WTC11 (cell line): ENCODE measurements around the gene KRTAP20-4. TPM values are rescaled to one million over a fixed set of nuclear protein-coding genes. Genes with fewer than 3 reads are reported as not detected.

Experiments used
- ATAC-seq: fragments of 200-7000 bp; cut with Tn5 transposase; 2 replicates; pipeline ENCODE4 v1.10.0; 2021; ENCODE audit warnings: mild to moderate bottlenecking, moderate library complexity
- Bru-seq: library from RNA; stranded (reverse); fragments of 400-500 nt; gene quantifications from one replicate; lab custom pipeline; 2021; lab: Mats Ljungman, UMichigan
- CTCF ChIA-PET: fragments of 300-600 bp; sonication (Branson Sonifier 250); formaldehyde crosslinking; loops from one replicate; lab custom pipeline; 2021; ENCODE audit warnings: antibody characterized with exemption; lab: Charles Lee
- POLR2A ChIA-PET: fragments of 350-600 bp; sonication (Branson Sonifier 250); formaldehyde crosslinking; loops from one replicate; lab custom pipeline; 2021; ENCODE audit warnings: antibody characterized with exemption; lab: Charles Lee
- DNase-seq: peaks from one replicate; pipeline ENCODE4 v3.0.0; 2021; ENCODE audit warnings: low spot score
- H3K27ac Mint-ChIP-seq: 2 replicates; pipeline ENCODE4 v1.8.0; 2021; ENCODE audit warnings: mixed read lengths
- H3K27me3 Mint-ChIP-seq: 2 replicates; pipeline ENCODE4 v1.8.0; 2021; ENCODE audit warnings: low read depth, mild to moderate bottlenecking, moderate library complexity, mixed read lengths
- H3K36me3 Mint-ChIP-seq: 2 replicates; pipeline ENCODE4 v1.8.0; 2021; ENCODE audit warnings: mixed read lengths
- H3K4me1 Mint-ChIP-seq: 2 replicates; pipeline ENCODE4 v1.8.0; 2022; ENCODE audit warnings: mixed read lengths
- H3K4me3 Mint-ChIP-seq: 2 replicates; pipeline ENCODE4 v1.8.0; 2021; ENCODE audit warnings: mild to moderate bottlenecking, moderate library complexity, mixed read lengths
- H3K9me3 Mint-ChIP-seq: 2 replicates; pipeline ENCODE4 v1.8.0; 2021; ENCODE audit warnings: mixed read lengths
- ATF6 ChIP-seq: sonication (generic); formaldehyde crosslinking; IDR thresholded peaks from 2 replicates; pipeline ENCODE4 v1.8.1; 2023; ENCODE audit warnings: mild to moderate bottlenecking, missing genetic modification reagents
- ELF4 ChIP-seq: sonication (generic); formaldehyde crosslinking; IDR thresholded peaks from 2 replicates; pipeline ENCODE4 v1.8.1; 2022; ENCODE audit warnings: low read depth, mild to moderate bottlenecking, moderate library complexity, missing genetic modification reagents
- ETV6 ChIP-seq: sonication (generic); formaldehyde crosslinking; IDR thresholded peaks from 2 replicates; pipeline ENCODE4 v1.8.1; 2022; ENCODE audit warnings: mild to moderate bottlenecking, missing genetic modification reagents
- FOXK1 ChIP-seq: sonication (generic); formaldehyde crosslinking; IDR thresholded peaks from 2 replicates; pipeline ENCODE4 v1.8.0; 2022; ENCODE audit warnings: mild to moderate bottlenecking, moderate library complexity, missing genetic modification reagents
- GTF2I ChIP-seq: fragments of 250-450 bp; sonication (Bioruptor Pico); conservative IDR thresholded peaks from 2 replicates; pipeline ENCODE4 v1.4.0; 2021; ENCODE audit warnings: mild to moderate bottlenecking
- HMGXB4 ChIP-seq: sonication (generic); formaldehyde crosslinking; IDR thresholded peaks from 2 replicates; pipeline ENCODE4 v1.8.1; 2023; ENCODE audit warnings: mild to moderate bottlenecking, moderate library complexity, missing genetic modification reagents
- JAZF1 ChIP-seq: fragments of 250-450 bp; sonication (Bioruptor Pico); IDR thresholded peaks from 2 replicates; pipeline ENCODE4 v1.9.0; 2021; ENCODE audit warnings: moderate library complexity, mild to moderate bottlenecking, inconsistent platforms
- JUN ChIP-seq: sonication (generic); formaldehyde crosslinking; IDR thresholded peaks from 2 replicates; pipeline ENCODE4 v1.8.0; 2023; ENCODE audit warnings: mild to moderate bottlenecking, missing genetic modification reagents
- NFATC4 ChIP-seq: fragments of 250-450 bp; sonication (Bioruptor Pico); IDR thresholded peaks from 2 replicates; pipeline ENCODE4 v1.9.0; 2021; ENCODE audit warnings: mild to moderate bottlenecking
- NFE2L1 ChIP-seq: sonication (generic); formaldehyde crosslinking; IDR thresholded peaks from 2 replicates; pipeline ENCODE4 v1.8.1; 2023; ENCODE audit warnings: missing genetic modification reagents
- NR1H2 ChIP-seq: sonication (generic); formaldehyde crosslinking; IDR thresholded peaks from 2 replicates; pipeline ENCODE4 v1.9.0; 2021; ENCODE audit warnings: mild to moderate bottlenecking, moderate library complexity, missing genetic modification reagents
- RORB ChIP-seq: fragments of 250-450 bp; sonication (Bioruptor Pico); IDR thresholded peaks from 2 replicates; pipeline ENCODE4 v1.9.0; 2021; ENCODE audit warnings: mild to moderate bottlenecking
- SP1 ChIP-seq: sonication (generic); formaldehyde crosslinking; conservative IDR thresholded peaks from 2 replicates; pipeline ENCODE4 v1.8.1; 2022; ENCODE audit warnings: missing genetic modification reagents
- TCF7 ChIP-seq: sonication (generic); formaldehyde crosslinking; IDR thresholded peaks from 2 replicates; pipeline ENCODE4 v1.8.0; 2022; ENCODE audit warnings: mild to moderate bottlenecking, low read depth, missing genetic modification reagents, moderate library complexity
- TEAD4 ChIP-seq: sonication (generic); formaldehyde crosslinking; IDR thresholded peaks from 2 replicates; pipeline ENCODE4 v1.8.0; 2022; ENCODE audit warnings: mild to moderate bottlenecking, missing genetic modification reagents
- ZBTB21 ChIP-seq: sonication (generic); formaldehyde crosslinking; IDR thresholded peaks from 2 replicates; pipeline ENCODE4 v1.8.1; 2023; ENCODE audit warnings: mild to moderate bottlenecking, missing genetic modification reagents, borderline replicate concordance
- ZNF232 ChIP-seq: sonication (generic); formaldehyde crosslinking; IDR thresholded peaks from 2 replicates; pipeline ENCODE4 v1.8.0; 2022; ENCODE audit warnings: mild to moderate bottlenecking, missing genetic modification reagents
- ZNF317 ChIP-seq: sonication (generic); formaldehyde crosslinking; IDR thresholded peaks from 2 replicates; pipeline ENCODE4 v1.8.1; 2023; ENCODE audit warnings: low read depth, mild to moderate bottlenecking, moderate library complexity, missing genetic modification reagents, borderline replicate concordance
- long read RNA-seq, 3 experiments: library from RNA in 1 of 3; library from capped mRNA in 1 of 3; library from polyadenylated mRNA in 1 of 3; unstranded in 2 of 3; stranded (forward) in 1 of 3; transcript quantifications; one replicate each; pipeline ENCODE4 v2.0.0, GENCODE V29; 2021
- total RNA-seq: library from RNA; stranded (reverse); gene quantifications from 3 replicates; pipeline ENCODE4 v1.2.3, GENCODE V29; 2021
- TF ChIP-seq, protein P1 (sequence below): sonication (generic); formaldehyde crosslinking; IDR thresholded peaks from 2 replicates; pipeline ENCODE4 v1.8.1; 2023; ENCODE audit warnings: mild to moderate bottlenecking, missing genetic modification reagents, moderate library complexity
- TF ChIP-seq, protein P2 (sequence below): fragments of 250-450 bp; sonication (Bioruptor Pico); IDR thresholded peaks from 2 replicates; pipeline ENCODE4 v1.8.0; 2021; ENCODE audit warnings: mild to moderate bottlenecking
- TF ChIP-seq, protein P3 (sequence below): sonication (generic); formaldehyde crosslinking; IDR thresholded peaks from 2 replicates; pipeline ENCODE4 v1.8.1; 2022; ENCODE audit warnings: low read depth, missing genetic modification reagents, borderline replicate concordance
- TF ChIP-seq, protein P4 (sequence below): sonication (generic); formaldehyde crosslinking; IDR thresholded peaks from 2 replicates; pipeline ENCODE4 v1.8.0; 2022; ENCODE audit warnings: mild to moderate bottlenecking, missing genetic modification reagents
- TF ChIP-seq, protein P5 (sequence below): fragments of 250-450 bp; sonication (Bioruptor Pico); IDR thresholded peaks from 2 replicates; pipeline ENCODE4 v1.9.0; 2021; ENCODE audit warnings: mild to moderate bottlenecking

KRTAP20-4 gene
- not detected in 3 replicates for total RNA-seq
- not detected for Bru-seq, nascent RNA
- long read RNA-seq, experiment 1 = 0 reads
- long read RNA-seq, experiment 2 = 0 reads
- long read RNA-seq, experiment 3 = 0 reads

- Mint-ChIP-seq H3K36me3 (peaks cover 13% of the 10 kb centered on the region), H3K4me1 (0 out of 2 replicates have a peak, but pooled peaks cover 5% of the 10 kb centered on the region), H3K27me3 (no peaks in the 10 kb centered on the region), H3K9me3 (peaks cover 14% of the 10 kb centered on the region), H3K4me3 (no peak within 1 kb of the TSS)
- ChIA-PET POLR2A (no interaction called here), CTCF (no interaction called here)
- no peak for DNase-seq
- ATAC-seq = no peak
- TF ChIP-seq, protein P1, sequence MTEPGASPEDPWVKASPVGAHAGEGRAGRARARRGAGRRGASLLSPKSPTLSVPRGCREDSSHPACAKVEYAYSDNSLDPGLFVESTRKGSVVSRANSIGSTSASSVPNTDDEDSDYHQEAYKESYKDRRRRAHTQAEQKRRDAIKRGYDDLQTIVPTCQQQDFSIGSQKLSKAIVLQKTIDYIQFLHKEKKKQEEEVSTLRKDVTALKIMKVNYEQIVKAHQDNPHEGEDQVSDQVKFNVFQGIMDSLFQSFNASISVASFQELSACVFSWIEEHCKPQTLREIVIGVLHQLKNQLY = no peak
- TF ChIP-seq ELF4 (CRISPR knock-in tag) (no peak), JAZF1 (no peak), NFE2L1 (CRISPR knock-in tag) (no peak), TEAD4 (CRISPR knock-in tag) (no peak)
- TF ChIP-seq, all 79 proteins: peak for 0
- H3K27ac Mint-ChIP-seq = no peak within 1 kb of the TSS
These were observed at the start of gene KRTAP20-4 for GRCh38 chr21:30620522-30620921. Gene KRTAP20-4, plus strand, starts transcription at chr21:30620627.

GRCh38 chr21:30577766-30578165, 42.7 kb upstream of the KRTAP20-4 start:
- H3K4me3 Mint-ChIP-seq = no peak overlapping the region
- CTCF ChIA-PET = no interaction called here
- H3K9me3 Mint-ChIP-seq = no peaks in the 10 kb centered on the region
- H3K4me1 Mint-ChIP-seq = no peaks in the 10 kb centered on the region
- DNase-seq = no peak
- TF ChIP-seq ETV6 (CRISPR knock-in tag) (no peak), HMGXB4 (no peak), SP1 (no peak), ZNF317 (CRISPR knock-in tag) (no peak), FOXK1 (CRISPR knock-in tag) (no peak), GTF2I (CRISPR knock-in tag) (no peak), ZBTB21 (CRISPR knock-in tag) (no peak), NR1H2 (CRISPR knock-in tag) (no peak), NFATC4 (CRISPR knock-in tag) (no peak), ATF6 (CRISPR knock-in tag) (no peak), ZNF232 (CRISPR knock-in tag) (no peak), RORB (CRISPR knock-in tag) (no peak), JUN (no peak), TCF7 (CRISPR knock-in tag) (no peak)
- TF ChIP-seq, protein P2, sequence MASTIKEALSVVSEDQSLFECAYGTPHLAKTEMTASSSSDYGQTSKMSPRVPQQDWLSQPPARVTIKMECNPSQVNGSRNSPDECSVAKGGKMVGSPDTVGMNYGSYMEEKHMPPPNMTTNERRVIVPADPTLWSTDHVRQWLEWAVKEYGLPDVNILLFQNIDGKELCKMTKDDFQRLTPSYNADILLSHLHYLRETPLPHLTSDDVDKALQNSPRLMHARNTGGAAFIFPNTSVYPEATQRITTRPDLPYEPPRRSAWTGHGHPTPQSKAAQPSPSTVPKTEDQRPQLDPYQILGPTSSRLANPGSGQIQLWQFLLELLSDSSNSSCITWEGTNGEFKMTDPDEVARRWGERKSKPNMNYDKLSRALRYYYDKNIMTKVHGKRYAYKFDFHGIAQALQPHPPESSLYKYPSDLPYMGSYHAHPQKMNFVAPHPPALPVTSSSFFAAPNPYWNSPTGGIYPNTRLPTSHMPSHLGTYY = no peak
- TF ChIP-seq, protein P3, sequence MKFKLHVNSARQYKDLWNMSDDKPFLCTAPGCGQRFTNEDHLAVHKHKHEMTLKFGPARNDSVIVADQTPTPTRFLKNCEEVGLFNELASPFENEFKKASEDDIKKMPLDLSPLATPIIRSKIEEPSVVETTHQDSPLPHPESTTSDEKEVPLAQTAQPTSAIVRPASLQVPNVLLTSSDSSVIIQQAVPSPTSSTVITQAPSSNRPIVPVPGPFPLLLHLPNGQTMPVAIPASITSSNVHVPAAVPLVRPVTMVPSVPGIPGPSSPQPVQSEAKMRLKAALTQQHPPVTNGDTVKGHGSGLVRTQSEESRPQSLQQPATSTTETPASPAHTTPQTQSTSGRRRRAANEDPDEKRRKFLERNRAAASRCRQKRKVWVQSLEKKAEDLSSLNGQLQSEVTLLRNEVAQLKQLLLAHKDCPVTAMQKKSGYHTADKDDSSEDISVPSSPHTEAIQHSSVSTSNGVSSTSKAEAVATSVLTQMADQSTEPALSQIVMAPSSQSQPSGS = no peak
- TF ChIP-seq, protein P4, sequence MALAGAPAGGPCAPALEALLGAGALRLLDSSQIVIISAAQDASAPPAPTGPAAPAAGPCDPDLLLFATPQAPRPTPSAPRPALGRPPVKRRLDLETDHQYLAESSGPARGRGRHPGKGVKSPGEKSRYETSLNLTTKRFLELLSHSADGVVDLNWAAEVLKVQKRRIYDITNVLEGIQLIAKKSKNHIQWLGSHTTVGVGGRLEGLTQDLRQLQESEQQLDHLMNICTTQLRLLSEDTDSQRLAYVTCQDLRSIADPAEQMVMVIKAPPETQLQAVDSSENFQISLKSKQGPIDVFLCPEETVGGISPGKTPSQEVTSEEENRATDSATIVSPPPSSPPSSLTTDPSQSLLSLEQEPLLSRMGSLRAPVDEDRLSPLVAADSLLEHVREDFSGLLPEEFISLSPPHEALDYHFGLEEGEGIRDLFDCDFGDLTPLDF (CRISPR knock-in tag) = no peak
- TF ChIP-seq, protein P5, sequence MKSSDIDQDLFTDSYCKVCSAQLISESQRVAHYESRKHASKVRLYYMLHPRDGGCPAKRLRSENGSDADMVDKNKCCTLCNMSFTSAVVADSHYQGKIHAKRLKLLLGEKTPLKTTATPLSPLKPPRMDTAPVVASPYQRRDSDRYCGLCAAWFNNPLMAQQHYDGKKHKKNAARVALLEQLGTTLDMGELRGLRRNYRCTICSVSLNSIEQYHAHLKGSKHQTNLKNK (CRISPR knock-in tag) = no peak
- TF ChIP-seq, all 79 proteins: peak for 0
- POLR2A ChIA-PET = no interaction called here
- Mint-ChIP-seq H3K27ac (no peak overlapping the region), H3K27me3 (no peaks in the 10 kb centered on the region), H3K36me3 (no peaks in the 10 kb centered on the region)
- no peak for ATAC-seq
